H1 (cell line): ENCODE data around the gene SLC12A7. TPM values are rescaled to one million over a fixed set of nuclear protein-coding genes. Genes with fewer than 3 reads are reported as not detected.

Source experiments
- CTCF ChIA-PET: fragments of 300-600 bp; sonication (Branson Sonifier 250); formaldehyde crosslinking; loops from one replicate; lab custom pipeline; 2021; ENCODE audit not compliant: partially characterized antibody; lab: Charles Lee
- POLR2A ChIA-PET: fragments of 300-600 bp; sonication (Branson Sonifier 250); formaldehyde crosslinking; loops from one replicate; lab custom pipeline; 2021; ENCODE audit warnings: inconsistent platforms; ENCODE audit not compliant: partially characterized antibody; lab: Charles Lee
- DNase-seq, 2 experiments: peaks; one replicate each; pipeline versions ENCODE4 v3.0.0 to v3.0.0-alpha.2; 2010 to 2022; ENCODE audit warnings: low spot score in 2 of 2, low read depth in 1 of 2, mixed read lengths in 1 of 2
- FAIRE-seq: peaks from 2 replicates; lab custom pipeline; 2011; peaks lifted over from hg19 to GRCh38; lab: Jason Lieb, UNC
- H2AFZ ChIP-seq: 2 replicates; pipeline ENCODE4 v1.8.1; 2012; ENCODE audit warnings: low read length, inconsistent platforms
- H2AK5ac ChIP-seq: 2 replicates; pipeline ENCODE4 v1.6.1; 2013; ENCODE audit warnings: low read depth, low read length
- H2BK120ac ChIP-seq: replicated peaks from 2 replicates; pipeline ENCODE3; 2013; ENCODE audit warnings: low read depth, low read length, inconsistent platforms
- H2BK12ac ChIP-seq: 2 replicates; pipeline ENCODE4 v1.6.1; 2013; ENCODE audit warnings: low read depth, low read length
- H2BK15ac ChIP-seq: 2 replicates; pipeline ENCODE4 v1.6.1; 2013; ENCODE audit warnings: low read length
- H2BK20ac ChIP-seq: 2 replicates; pipeline ENCODE4 v1.6.1; 2013; ENCODE audit warnings: low read length
- H2BK5ac ChIP-seq: 2 replicates; pipeline ENCODE4 v1.6.1; 2013; ENCODE audit warnings: low read depth, low read length
- H3K14ac ChIP-seq: 2 replicates; pipeline ENCODE4 v1.6.1; 2013; ENCODE audit warnings: inconsistent platforms; ENCODE audit not compliant: insufficient read length
- H3K18ac ChIP-seq: 2 replicates; pipeline ENCODE4 v1.6.1; 2013; ENCODE audit warnings: low read length; ENCODE audit errors: extremely low read depth
- H3K23ac ChIP-seq: 2 replicates; pipeline ENCODE4 v1.6.1; 2013; ENCODE audit warnings: inconsistent platforms; ENCODE audit not compliant: insufficient read length
- H3K23me2 ChIP-seq: 2 replicates; pipeline ENCODE4 v1.6.1; 2013; ENCODE audit warnings: low read depth, low read length
- H3K27ac ChIP-seq: 2 replicates; pipeline ENCODE4 v1.6.1; 2011; ENCODE audit warnings: low read depth, low read length, inconsistent platforms
- H3K27me3 ChIP-seq, 4 experiments: replicated peaks in 1 of 4; 1 replicate in 1 of 4; 2 replicates in 3 of 4; pipeline versions ENCODE4 v1.6.1 to v1.8.1; 2011 to 2013; ENCODE audit warnings: low read length in 3 of 4, mild to moderate bottlenecking in 3 of 4, inconsistent platforms in 2 of 4, mixed read lengths in 2 of 4, moderate library complexity in 1 of 4; ENCODE audit not compliant: control insufficient read depth in 3 of 4, insufficient read depth in 3 of 4; ENCODE audit errors: extremely low read depth in 1 of 4
- H3K36me3 ChIP-seq, 4 experiments: 2 replicates each; pipeline versions ENCODE4 v1.6.1 to v1.8.1; 2011 to 2013; ENCODE audit warnings: mild to moderate bottlenecking in 4 of 4, low read length in 3 of 4, moderate library complexity in 2 of 4, control low read depth in 1 of 4, inconsistent platforms in 1 of 4; ENCODE audit not compliant: insufficient read depth in 4 of 4, control insufficient read depth in 2 of 4
- H3K4ac ChIP-seq: replicated peaks from 2 replicates; pipeline ENCODE3; 2013; ENCODE audit warnings: low read length, low read depth, mixed read lengths, inconsistent platforms; ENCODE audit not compliant: insufficient read length
- H3K4me1 ChIP-seq, 4 experiments: replicated peaks in 1 of 4; 1 replicate in 1 of 4; 2 replicates in 3 of 4; pipeline versions ENCODE4 v1.6.1 to v1.8.1; 2011 to 2013; ENCODE audit warnings: low read length in 3 of 4, inconsistent platforms in 2 of 4, mixed read lengths in 1 of 4; ENCODE audit not compliant: insufficient read depth in 4 of 4, control insufficient read depth in 3 of 4
- H3K4me2 ChIP-seq, 2 experiments: 2 replicates each; pipeline versions ENCODE4 v1.6.1 to v1.8.1; 2011 to 2013; ENCODE audit warnings: low read depth in 2 of 2, low read length in 2 of 2, control low read depth in 1 of 2, inconsistent platforms in 1 of 2, mild to moderate bottlenecking in 1 of 2; ENCODE audit not compliant: insufficient read depth in 1 of 2
- H3K4me3 ChIP-seq, 4 experiments: fragments of 200-600, 300-600 bp in 1 of 4; sonication (generic), shearing (Covaris generic), sonication (Bioruptor Twin) in 1 of 4; 2 replicates each; pipeline versions ENCODE4 v1.5.1 to v1.8.1; 2011 to 2016; ENCODE audit warnings: low read length in 4 of 4, low read depth in 3 of 4, control low read depth in 2 of 4, inconsistent platforms in 2 of 4, mild to moderate bottlenecking in 2 of 4, mixed read lengths in 1 of 4, moderate library complexity in 1 of 4; ENCODE audit not compliant: insufficient read depth in 2 of 4; ENCODE audit errors: extremely low read depth in 1 of 4
- H3K56ac ChIP-seq: replicated peaks from 2 replicates; pipeline ENCODE3; 2013; ENCODE audit warnings: low read depth, mild to moderate bottlenecking, mixed read lengths, low read length, inconsistent platforms; ENCODE audit not compliant: insufficient read length
- H3K79me1 ChIP-seq: 2 replicates; pipeline ENCODE4 v1.6.1; 2013; ENCODE audit warnings: low read depth, low read length, control low read depth
- H3K79me2 ChIP-seq, 2 experiments: 2 replicates each; pipeline versions ENCODE4 v1.6.1 to v1.8.1; 2012 to 2013; ENCODE audit warnings: low read length in 2 of 2, mild to moderate bottlenecking in 2 of 2, inconsistent platforms in 1 of 2; ENCODE audit not compliant: insufficient read depth in 2 of 2, control insufficient read depth in 1 of 2
- H3K9ac ChIP-seq, 4 experiments: replicated peaks in 1 of 4; 1 replicate in 1 of 4; 2 replicates in 3 of 4; pipeline versions ENCODE4 v1.6.1 to v1.8.1; 2011 to 2013; ENCODE audit warnings: low read depth in 3 of 4, low read length in 3 of 4, control low read depth in 2 of 4, mild to moderate bottlenecking in 2 of 4, moderate library complexity in 2 of 4, inconsistent platforms in 1 of 4; ENCODE audit errors: extremely low read depth in 1 of 4
- H3K9me3 ChIP-seq, 2 experiments: 2 replicates each; pipeline versions ENCODE4 v1.6.1 to v1.8.1; 2012 to 2013; ENCODE audit warnings: mild to moderate bottlenecking in 2 of 2, moderate library complexity in 2 of 2, control low read depth in 1 of 2, inconsistent platforms in 1 of 2, low read depth in 1 of 2, low read length in 1 of 2, mixed read lengths in 1 of 2; ENCODE audit not compliant: insufficient read depth in 2 of 2
- H4K20me1 ChIP-seq, 2 experiments: replicated peaks in 1 of 2; 2 replicates each; pipeline versions ENCODE3 to v1.8.1; 2011 to 2013; ENCODE audit warnings: inconsistent platforms in 2 of 2, low read length in 2 of 2, mild to moderate bottlenecking in 1 of 2; ENCODE audit not compliant: insufficient read depth in 2 of 2, control insufficient read depth in 1 of 2
- H4K5ac ChIP-seq: 2 replicates; pipeline ENCODE4 v1.6.1; 2013; ENCODE audit warnings: low read length, low read depth, mixed read lengths, inconsistent platforms; ENCODE audit not compliant: insufficient read length
- H4K8ac ChIP-seq: 2 replicates; pipeline ENCODE4 v1.8.0; 2013; ENCODE audit warnings: mild to moderate bottlenecking, moderate library complexity, low read length, inconsistent platforms; ENCODE audit not compliant: insufficient read depth; ENCODE audit errors: extremely low read depth
- H4K91ac ChIP-seq: replicated peaks from 2 replicates; pipeline ENCODE3; 2013; ENCODE audit warnings: low read length, mixed read lengths, inconsistent platforms; ENCODE audit not compliant: insufficient read length
- CHD1 ChIP-seq: IDR thresholded peaks from 2 replicates; pipeline ENCODE4 v1.6.1; 2012; ENCODE audit warnings: low read depth, low read length, improper control_type of control experiment
- JUND ChIP-seq: IDR thresholded peaks from 2 replicates; pipeline ENCODE4 v1.6.1; 2011; ENCODE audit warnings: mild to moderate bottlenecking, improper control_type of control experiment, low read length
- NRF1 ChIP-seq: IDR thresholded peaks from 2 replicates; pipeline ENCODE4 v1.6.1; 2011; ENCODE audit warnings: mild to moderate bottlenecking, low read depth, low read length, improper control_type of control experiment
- SP1 ChIP-seq: IDR thresholded peaks from 2 replicates; pipeline ENCODE4 v1.6.1; 2011; ENCODE audit warnings: low read depth, low read length
- YY1 ChIP-seq: IDR thresholded peaks from 2 replicates; pipeline ENCODE4 v1.6.1; 2011; ENCODE audit warnings: low read depth, mild to moderate bottlenecking, low read length
- WGBS, 2 experiments: shearing (Covaris generic) in 1 of 2; methylation state at CpG; one replicate each; pipeline versions ENCODE4 v1.1.6 to v1.1.7; 2013 to 2015; ENCODE audit warnings: low lambda C conversion rate in 2 of 2, mixed read lengths in 2 of 2, inconsistent platforms in 1 of 2, low coverage in 1 of 2, missing lambda C conversion rate in 1 of 2; ENCODE audit not compliant: insufficient replicate concordance in 2 of 2, insufficient coverage in 1 of 2, insufficient read length in 1 of 2; ENCODE audit errors: extremely low coverage in 1 of 2, missing lambda C conversion rate in 1 of 2; 5-methylcytosine and 5-hydroxymethylcytosine counted together
- polyA plus RNA-seq, 7 experiments: library from polyadenylated mRNA; depleted of rRNA in 3 of 7; stranded (reverse) in 5 of 7; unstranded in 2 of 7; fragments of >200 nt in 5 of 7; fragments of 200-250 nt in 2 of 7; gene quantifications; 1 replicate in 5 of 7; 2 replicates in 1 of 7; 4 replicates in 1 of 7; pipeline versions ENCODE4 v1.2.1 to v1.2.3, GENCODE V29; 2011 to 2013; ENCODE audit warnings: missing spikeins in 2 of 7, mixed read lengths in 2 of 7
- total RNA-seq: library from RNA; stranded (reverse); fragmentation: NEBNext Ultra II Directional; extraction: Animal tissue kit (Norgen Biotek cat#: 25700); gene quantifications from 2 replicates; pipeline ENCODE4 v1.2.1, GENCODE V29; 2021
- TF ChIP-seq, protein P1 (sequence below): IDR thresholded peaks from 2 replicates; pipeline ENCODE4 v1.6.1; 2012; ENCODE audit warnings: inconsistent platforms
- TF ChIP-seq, protein P2 (sequence below): IDR thresholded peaks from 2 replicates; pipeline ENCODE4 v1.6.1; 2012; ENCODE audit warnings: inconsistent platforms

SLC12A7 gene
- total and polyA plus RNA-seq, 2 of the 8 experiments (the other 6 are each of a cell fraction or from before 2014, with no cell fraction given), result 23.5 to 39.7 TPM

DNA sequence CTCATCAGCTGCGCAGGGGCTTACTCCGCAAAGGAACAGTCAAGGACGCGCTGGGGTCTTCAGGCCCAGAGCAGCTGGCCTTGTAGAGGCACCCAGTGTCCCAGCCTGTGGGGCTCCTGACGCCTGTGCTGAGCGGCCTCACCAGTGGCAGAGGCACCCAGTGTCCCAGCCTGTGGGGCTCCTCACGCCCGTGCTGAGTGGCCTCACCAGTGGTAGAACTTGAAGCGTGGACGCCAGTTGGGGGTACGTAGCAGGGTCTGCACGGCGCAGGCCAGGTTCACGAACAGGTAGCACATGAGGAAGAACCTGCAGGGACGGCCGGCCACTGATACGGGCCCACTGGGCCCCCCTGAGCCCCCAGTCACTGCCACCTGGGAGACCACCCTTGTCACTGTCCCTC, 35.9 kb downstream of the SLC12A7 start:
- H4K5ac ChIP-seq, result no peak overlapping the region
- H3K79me2 ChIP-seq, result no peaks in the 10 kb centered on the region
- no peak overlapping the region for H3K23ac ChIP-seq
- TF ChIP-seq CHD1, result no peak
- TF ChIP-seq SP1, result no peak
- no peak for TF ChIP-seq JUND
- TF ChIP-seq YY1, result no peak
- TF ChIP-seq, protein P1, sequence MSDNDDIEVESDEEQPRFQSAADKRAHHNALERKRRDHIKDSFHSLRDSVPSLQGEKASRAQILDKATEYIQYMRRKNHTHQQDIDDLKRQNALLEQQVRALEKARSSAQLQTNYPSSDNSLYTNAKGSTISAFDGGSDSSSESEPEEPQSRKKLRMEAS, result no peak
- TF ChIP-seq, protein P2, sequence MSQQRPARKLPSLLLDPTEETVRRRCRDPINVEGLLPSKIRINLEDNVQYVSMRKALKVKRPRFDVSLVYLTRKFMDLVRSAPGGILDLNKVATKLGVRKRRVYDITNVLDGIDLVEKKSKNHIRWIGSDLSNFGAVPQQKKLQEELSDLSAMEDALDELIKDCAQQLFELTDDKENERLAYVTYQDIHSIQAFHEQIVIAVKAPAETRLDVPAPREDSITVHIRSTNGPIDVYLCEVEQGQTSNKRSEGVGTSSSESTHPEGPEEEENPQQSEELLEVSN, result no peak
- TF ChIP-seq NRF1, result no peak

More for the DNA sequence above, 35.9 kb downstream of the SLC12A7 start:
- Histone ChIP-seq H3K36me3 (peaks cover 3 to 52% (median 14%) of the 10 kb centered on the region in 4 experiments; a peak in 5 of 8 replicates), H2AFZ (no peak overlapping the region), H3K27me3 (no peaks in the 10 kb centered on the region), H4K8ac (no peak overlapping the region), H3K9ac (no peak overlapping the region), H3K18ac (no peak overlapping the region), H3K4me1 (no peaks in the 10 kb centered on the region), H3K4me2 (no peak overlapping the region), H3K4ac (no peak overlapping the region), H3K56ac (no peak overlapping the region), H2BK20ac (no peak overlapping the region), H3K14ac (no peak overlapping the region), H4K91ac (no peak overlapping the region), H2BK15ac (no peak overlapping the region), H2BK120ac (no peak overlapping the region), H3K27ac (no peak overlapping the region), H3K4me3 (no peak overlapping the region), H2BK5ac (no peak overlapping the region), H3K9me3 (no peaks in the 10 kb centered on the region), H2BK12ac (no peak overlapping the region), H3K79me1 (no peaks in the 10 kb centered on the region), H4K20me1 (peaks cover 0 to 8% of the 10 kb centered on the region in 2 experiments), H3K23me2 (no peaks in the 10 kb centered on the region), H2AK5ac (no peak overlapping the region)
- POLR2A ChIA-PET, result no interaction called here
- no peak for DNase-seq
- 94% methylated on average over 16 of the region's 17 CpGs; no CpG with 5 or more reads in 1 of the 2 experiments for WGBS, 2 experiments
- FAIRE-seq, result no peak
- CTCF ChIA-PET, result no interaction called here
